ENCODE measurements around the gene PXT1.
"Not testable (repeated sequence)": the region's sequence is repeated elsewhere in the genome, so short reads cannot be mapped to it uniquely, and the experiment has no call there.

PXT1 gene

GRCh38 chr6:36368921-36369865 is 73.5 kb downstream of the PXT1 start:
- no peak for DNase-seq (ENCODE audit: low spot score)

GRCh38 chr6:36368421-36368820 is 74.2 kb downstream of the PXT1 start:
- no peak for DNase-seq (ENCODE audit: low spot score)

- DNase-seq (ENCODE audit: low spot score), result no peak
Observed at GRCh38 chr6:36367743-36368142, 74.9 kb downstream of the PXT1 start.

GRCh38 chr6:36364669-36365479 is 77.8 kb downstream of the PXT1 start:
- no peak for DNase-seq (ENCODE audit: low spot score)

- not testable (repeated sequence) for DNase-seq (ENCODE audit: low spot score)
Observed at GRCh38 chr6:36364061-36364635, 78.5 kb downstream of the PXT1 start.

- DNase-seq (ENCODE audit: low spot score), result not testable (repeated sequence)
Observed at GRCh38 chr6:36363371-36363752, 79.3 kb downstream of the PXT1 start.

- no peak for DNase-seq (ENCODE audit: low spot score)
Observed at GRCh38 chr6:36362551-36363370, 79.9 kb downstream of the PXT1 start.

- DNase-seq (ENCODE audit: low spot score), result no peak
Observed at GRCh38 chr6:36361071-36361470, 81.6 kb downstream of the PXT1 start.

- DNase-seq (ENCODE audit: low spot score), result peak; percentile 68
Observed at GRCh38 chr6:36360241-36361054, 82.2 kb downstream of the PXT1 start.

GRCh38 chr6:36358226-36358915 is 84.3 kb downstream of the PXT1 start:
- DNase-seq (ENCODE audit: low spot score), result no peak

- DNase-seq (ENCODE audit: low spot score), result no peak
Observed at GRCh38 chr6:36357872-36358225, 84.8 kb downstream of the PXT1 start.

GRCh38 chr6:36355819-36356218 is 86.8 kb downstream of the PXT1 start:
- peak; percentile 57 for DNase-seq (ENCODE audit: low spot score)

GRCh38 chr6:36353411-36353915 is 89.2 kb downstream of the PXT1 start:
- DNase-seq (ENCODE audit: low spot score), result no peak

- DNase-seq (ENCODE audit: low spot score), result no peak
Observed at GRCh38 chr6:36352477-36353157, 90.0 kb downstream of the PXT1 start.

- no peak for DNase-seq (ENCODE audit: low spot score)
Observed at GRCh38 chr6:36350681-36351571, 91.7 kb downstream of the PXT1 start.

- no peak for DNase-seq (ENCODE audit: low spot score)
Observed at GRCh38 chr6:36350082-36350481, 92.6 kb downstream of the PXT1 start.

GRCh38 chr6:36349240-36349639 is 93.4 kb downstream of the PXT1 start:
- no peak for DNase-seq (ENCODE audit: low spot score)

- no peak for DNase-seq (ENCODE audit: low spot score)
Observed at GRCh38 chr6:36347621-36348020, 95.0 kb downstream of the PXT1 start.

Measured in activated CD4-positive, alpha-beta T cell treated with anti-CD3 and anti-CD28 coated beads, Interleukin-2, Interleukin-4, amounts not matched to agents 100 ng/mL and 50 ng/mL, durations not matched to agents 16 hours and 8 hours (primary cell).